IPS-NIHi11 (cell line): Measurements from ENCODE around the gene FAM131C.
"Not testable (repeated sequence)": the region's sequence is repeated elsewhere in the genome, so short reads cannot be mapped to it uniquely, and the experiment has no call there.

ENCODE experiments used
- DNase-seq: peaks from one replicate; pipeline ENCODE4 v3.0.0; 2012; ENCODE audit warnings: mixed read lengths, low spot score

Gene FAM131C

GRCh38 chr1:16058394-16059120, 14.9 kb downstream of the FAM131C start:
- not testable (repeated sequence) for DNase-seq

- DNase-seq, result not testable (repeated sequence)
Observed at GRCh38 chr1:16057314-16057915, 16.0 kb downstream of the FAM131C start.

- DNase-seq, result not testable (repeated sequence)
Observed at GRCh38 chr1:16056521-16056912, 16.9 kb downstream of the FAM131C start.

- peak; percentile 94 for DNase-seq
Observed at GRCh38 chr1:16055613-16056520, 17.6 kb downstream of the FAM131C start.

- no peak for DNase-seq
Observed at GRCh38 chr1:16054598-16055540, 18.6 kb downstream of the FAM131C start.

GRCh38 chr1:16053781-16054502, 19.5 kb downstream of the FAM131C start:
- DNase-seq, result no peak

- DNase-seq, result not testable (repeated sequence)
Observed at GRCh38 chr1:16051949-16052348, 21.5 kb downstream of the FAM131C start.

GRCh38 chr1:16051039-16051438, 22.4 kb downstream of the FAM131C start:
- DNase-seq, result no peak

- DNase-seq, result no peak
Observed at GRCh38 chr1:16050328-16050727, 23.1 kb downstream of the FAM131C start.

- peak; percentile 77 for DNase-seq
Observed at GRCh38 chr1:16048573-16049189, 24.8 kb downstream of the FAM131C start.

- DNase-seq, result no peak
Observed at GRCh38 chr1:16047791-16048475, 25.5 kb downstream of the FAM131C start.

GRCh38 chr1:16046842-16047241, 26.6 kb downstream of the FAM131C start:
- DNase-seq, result no peak

- no peak for DNase-seq
Observed at GRCh38 chr1:16043950-16044349, 29.5 kb downstream of the FAM131C start.

GRCh38 chr1:16043521-16043920, 29.9 kb downstream of the FAM131C start, which contains the start of gene CLCNKB:
CLCNKB (plus strand) TSS chr1:16043782; CDS start chr1:16044493, 711 bp downstream.
- DNase-seq, result no peak

- not testable (repeated sequence) for DNase-seq
Observed at GRCh38 chr1:16042654-16043053, 30.8 kb downstream of the FAM131C start.

- no peak for DNase-seq
Observed at GRCh38 chr1:16042096-16042495, 31.4 kb downstream of the FAM131C start.

- DNase-seq, result no peak
Observed at GRCh38 chr1:16041200-16041599, 32.3 kb downstream of the FAM131C start.

GRCh38 chr1:16039871-16040270, 33.6 kb downstream of the FAM131C start:
- DNase-seq, result not testable (repeated sequence)

GRCh38 chr1:16038620-16038912, 34.9 kb downstream of the FAM131C start:
- peak; percentile 52 for DNase-seq

- not testable (repeated sequence) for DNase-seq
Observed at GRCh38 chr1:16036461-16036860, 37.0 kb downstream of the FAM131C start.
